ENCODE results near the gene GAS1.

The GAS1 gene, protein sequence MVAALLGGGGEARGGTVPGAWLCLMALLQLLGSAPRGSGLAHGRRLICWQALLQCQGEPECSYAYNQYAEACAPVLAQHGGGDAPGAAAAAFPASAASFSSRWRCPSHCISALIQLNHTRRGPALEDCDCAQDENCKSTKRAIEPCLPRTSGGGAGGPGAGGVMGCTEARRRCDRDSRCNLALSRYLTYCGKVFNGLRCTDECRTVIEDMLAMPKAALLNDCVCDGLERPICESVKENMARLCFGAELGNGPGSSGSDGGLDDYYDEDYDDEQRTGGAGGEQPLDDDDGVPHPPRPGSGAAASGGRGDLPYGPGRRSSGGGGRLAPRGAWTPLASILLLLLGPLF

DNA sequence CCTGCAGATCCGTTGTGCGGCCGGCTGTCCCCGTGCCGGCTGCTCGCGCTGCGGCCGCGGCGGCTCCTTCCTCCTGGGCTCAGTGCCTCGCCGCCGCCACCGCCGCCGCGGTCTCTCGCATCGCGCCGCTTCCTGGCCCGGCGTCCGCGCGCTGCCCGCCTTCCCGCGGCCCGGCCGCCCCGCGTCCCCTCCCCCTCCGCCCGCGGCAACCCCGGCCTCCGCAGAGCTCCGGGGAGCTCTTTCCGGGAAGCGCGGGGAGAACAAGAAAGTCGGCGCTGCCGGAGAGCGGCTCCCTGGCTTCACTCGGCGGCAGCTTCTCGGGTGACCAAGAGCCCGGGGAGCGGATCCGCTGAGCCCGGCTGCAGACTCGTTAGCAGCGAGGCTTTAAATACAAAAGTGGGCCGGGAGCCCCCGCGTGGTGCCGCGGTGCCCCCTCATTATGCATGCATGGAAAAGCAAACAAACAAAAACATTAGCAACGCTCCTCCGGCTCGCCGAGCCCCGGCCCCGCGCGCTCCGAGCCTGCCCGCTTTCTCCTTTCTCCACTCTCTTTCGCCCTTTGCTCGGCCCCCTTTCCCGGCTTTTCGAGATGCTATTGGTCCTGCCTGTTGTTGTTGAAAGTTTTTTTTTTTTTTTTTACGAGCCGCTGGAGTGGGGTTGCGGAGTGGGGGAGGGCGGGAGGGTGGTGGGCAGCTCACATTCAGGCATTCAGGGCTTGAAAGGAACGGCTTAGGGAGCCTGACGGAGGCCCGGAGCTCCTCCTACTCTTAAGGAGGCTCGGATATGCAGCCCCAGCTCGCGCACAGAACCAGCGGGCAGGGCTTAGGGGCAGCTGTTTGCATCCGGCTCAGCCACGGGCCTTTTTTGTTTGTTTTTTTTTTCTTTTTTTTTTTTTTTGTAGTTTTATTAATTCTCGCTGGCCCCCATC lies at the start of gene GAS1:
Gene GAS1 (minus strand): TSS at position 361 of the 928 bp plus-strand sequence. CDS start 727 bp downstream, outside the sequence.
- DNase-seq (ENCODE audit: low spot score), result peak; percentile 65

DNA sequence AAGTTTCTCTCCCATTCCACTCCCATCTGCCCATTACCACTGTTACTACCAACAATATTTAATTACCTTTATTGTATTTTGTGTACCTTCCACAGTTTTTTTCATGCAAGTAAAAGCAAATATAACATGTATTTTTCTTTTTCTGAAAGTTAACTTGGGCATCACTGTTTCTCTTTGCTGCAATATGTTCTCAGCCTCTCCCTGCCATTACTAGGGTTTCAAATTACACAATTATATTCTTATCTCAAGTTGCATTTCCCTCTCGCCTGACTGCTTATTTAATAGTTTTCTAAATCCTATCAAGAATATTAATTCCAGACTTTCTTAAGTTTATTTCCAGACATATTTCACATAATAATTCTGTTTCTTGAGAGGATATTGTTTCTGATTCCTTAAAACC lies 46.9 kb upstream of the GAS1 start:
- no peak for DNase-seq (ENCODE audit: low spot score)

DNA sequence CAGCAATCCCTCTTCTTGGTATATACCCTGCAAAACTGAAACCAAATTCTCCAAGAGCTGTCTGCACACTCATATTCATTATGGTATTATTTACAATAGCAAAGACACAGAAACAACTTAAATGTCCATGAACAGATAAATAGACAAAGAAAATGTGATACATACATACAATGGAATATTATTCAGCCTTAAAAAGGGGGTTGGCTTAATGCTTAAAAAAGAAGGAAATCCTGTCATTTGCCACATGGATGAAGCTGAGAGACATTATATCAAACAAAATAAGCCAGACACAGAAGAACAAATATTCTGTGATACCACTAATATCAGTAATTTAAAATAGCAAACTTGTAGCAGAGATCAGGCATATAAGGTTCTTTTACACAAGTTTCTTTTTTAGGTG lies 46.5 kb upstream of the GAS1 start:
- DNase-seq (ENCODE audit: low spot score), result no peak

DNA sequence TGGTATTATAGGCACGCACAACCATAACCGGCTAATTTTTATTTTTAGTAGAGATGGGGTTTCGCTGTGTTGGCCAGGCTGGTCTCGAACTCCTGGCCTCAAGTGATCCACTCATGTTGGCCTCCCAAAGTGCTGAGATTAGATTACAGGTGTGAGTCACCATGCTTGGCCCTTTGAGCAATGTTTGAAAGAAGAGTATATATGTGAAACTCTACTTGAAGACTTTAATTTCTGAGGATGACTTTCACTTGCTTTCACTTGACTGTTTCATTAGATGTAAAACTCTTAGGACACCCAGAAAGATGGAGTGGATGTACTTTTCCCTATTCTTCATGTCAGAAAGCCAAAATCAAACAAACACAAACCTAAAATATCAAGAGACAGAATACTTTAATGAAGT lies 43.8 kb upstream of the GAS1 start:
- no peak for DNase-seq (ENCODE audit: low spot score)

DNA sequence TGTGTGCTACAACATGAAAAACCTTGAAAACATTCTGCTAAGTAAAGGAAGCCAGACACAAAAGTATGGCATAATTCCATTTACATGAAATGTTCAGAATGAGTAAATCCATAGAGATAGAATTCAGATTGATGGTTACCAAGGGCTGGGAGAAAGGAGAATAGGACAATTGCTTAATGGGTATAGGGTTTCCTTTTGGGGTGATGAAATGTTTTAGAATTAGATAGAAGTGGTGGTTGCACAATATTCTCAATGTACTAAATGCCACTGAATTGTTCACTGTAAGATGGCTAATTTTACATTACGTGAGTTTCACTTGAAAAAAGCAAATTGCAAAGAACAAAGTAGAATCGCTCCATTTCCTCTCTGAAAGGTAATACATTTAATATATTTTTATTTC lies 43.0 kb upstream of the GAS1 start:
- DNase-seq (ENCODE audit: low spot score), result no peak

DNA sequence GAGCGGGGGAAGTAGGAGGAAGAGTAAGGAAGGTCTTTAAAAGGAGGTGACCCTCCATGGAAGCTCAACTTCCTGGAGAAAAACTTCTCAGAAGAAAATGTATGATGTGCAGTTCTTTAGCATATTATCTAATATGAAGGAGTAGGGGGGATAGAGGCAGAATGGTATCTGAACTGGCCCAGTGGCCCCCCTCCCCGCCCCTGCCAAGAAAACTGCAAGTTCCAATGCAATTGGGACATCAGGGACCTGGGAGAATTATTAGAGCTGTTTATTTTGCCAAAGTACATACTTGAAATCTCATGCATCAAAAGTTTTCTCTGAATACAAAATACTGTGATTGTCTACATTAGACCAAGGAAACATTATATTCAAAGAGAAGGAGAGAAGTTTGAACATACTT lies 40.6 kb upstream of the GAS1 start:
- no peak for DNase-seq (ENCODE audit: low spot score)

DNA sequence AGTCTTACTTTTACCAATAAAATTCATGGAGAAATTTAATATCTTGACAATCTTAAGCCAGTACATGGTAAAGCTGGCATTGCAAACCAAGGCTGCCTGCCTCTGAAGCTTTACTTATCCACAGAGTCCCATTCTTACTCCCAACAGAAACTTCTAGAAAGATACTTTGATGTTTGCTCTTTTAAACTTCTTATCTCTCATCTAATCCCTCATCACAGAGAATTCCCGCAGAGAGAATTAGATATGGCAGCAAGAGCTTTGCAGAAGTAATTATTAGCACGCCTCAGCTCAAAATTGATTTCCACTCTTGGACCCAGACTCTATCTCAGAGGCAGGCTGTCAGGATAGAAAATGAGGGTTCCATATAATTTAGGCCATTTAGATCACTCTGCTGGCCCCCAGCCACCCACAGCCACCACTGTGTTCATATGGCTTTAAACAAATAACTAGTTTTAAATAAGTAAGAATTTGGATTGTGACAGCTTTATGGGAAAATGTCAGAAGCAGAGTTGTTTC lies 37.9 kb upstream of the GAS1 start:
- DNase-seq (ENCODE audit: low spot score), result no peak

DNA sequence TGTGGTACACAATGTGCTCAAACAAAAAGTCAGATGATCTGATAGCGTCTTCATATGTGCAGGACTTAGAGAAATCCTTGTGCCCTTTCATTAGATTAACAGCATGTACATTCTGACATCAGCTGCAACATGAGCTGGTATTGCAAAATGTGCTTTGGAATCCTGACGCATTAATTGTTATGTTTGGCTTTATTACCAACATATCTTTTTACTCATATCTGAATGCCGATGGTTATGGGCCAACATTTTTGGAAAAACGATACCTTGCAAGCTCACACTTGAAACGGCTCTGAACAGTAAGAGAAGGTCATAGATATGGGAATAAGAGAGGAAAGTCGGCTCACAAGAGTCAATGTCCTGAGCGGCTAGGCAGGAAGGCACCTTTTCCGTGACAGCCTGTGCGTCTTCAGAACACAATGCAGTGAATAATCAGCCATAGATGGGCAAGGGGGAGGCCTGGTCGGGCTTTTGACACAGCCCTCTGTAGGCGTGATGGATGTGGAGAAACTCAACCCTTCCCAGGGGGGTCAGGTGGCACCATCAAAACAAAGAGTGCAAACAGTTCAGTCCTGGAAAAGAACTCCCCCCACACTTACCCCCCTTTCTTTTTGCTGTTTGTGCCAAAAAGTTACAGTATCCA lies 36.4 kb upstream of the GAS1 start:
- no peak for DNase-seq (ENCODE audit: low spot score)

DNA sequence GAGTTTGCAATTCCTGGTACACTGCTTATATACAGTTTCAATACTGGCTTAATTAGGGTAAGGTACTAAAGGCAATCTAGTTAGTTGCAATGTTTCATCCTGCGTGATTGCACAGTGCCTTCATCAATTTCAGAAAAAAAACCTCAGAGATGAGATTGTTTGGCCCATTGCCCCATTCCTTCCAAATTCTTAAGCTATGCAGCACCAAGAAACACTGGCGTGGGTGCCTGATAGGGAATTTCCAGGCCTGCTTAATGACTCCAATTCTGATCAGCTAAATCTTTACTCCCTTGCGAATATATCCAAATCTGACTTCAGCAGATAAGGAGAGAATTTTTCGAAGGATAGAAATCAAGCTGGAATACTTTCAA lies 35.9 kb upstream of the GAS1 start:
- no peak for DNase-seq (ENCODE audit: low spot score)

DNA sequence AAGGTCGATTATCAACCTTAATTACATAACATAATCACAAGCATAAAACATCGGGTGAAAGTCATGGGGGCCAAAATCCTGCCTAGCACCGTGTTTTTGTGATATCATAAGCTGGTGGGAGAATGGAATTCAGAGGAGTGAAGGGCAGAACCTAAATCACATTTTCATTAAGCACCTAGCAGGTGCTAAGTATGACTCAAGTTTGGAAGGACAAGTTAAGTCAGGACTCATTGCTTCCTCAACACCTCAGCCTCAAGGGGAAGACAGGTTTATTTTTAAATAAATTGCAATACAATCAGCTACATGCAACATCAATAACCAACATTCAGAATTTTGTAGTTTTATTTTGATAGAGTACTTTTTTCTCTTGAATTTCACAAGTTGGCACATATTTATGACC lies 33.5 kb upstream of the GAS1 start:
- DNase-seq (ENCODE audit: low spot score), result no peak

DNA sequence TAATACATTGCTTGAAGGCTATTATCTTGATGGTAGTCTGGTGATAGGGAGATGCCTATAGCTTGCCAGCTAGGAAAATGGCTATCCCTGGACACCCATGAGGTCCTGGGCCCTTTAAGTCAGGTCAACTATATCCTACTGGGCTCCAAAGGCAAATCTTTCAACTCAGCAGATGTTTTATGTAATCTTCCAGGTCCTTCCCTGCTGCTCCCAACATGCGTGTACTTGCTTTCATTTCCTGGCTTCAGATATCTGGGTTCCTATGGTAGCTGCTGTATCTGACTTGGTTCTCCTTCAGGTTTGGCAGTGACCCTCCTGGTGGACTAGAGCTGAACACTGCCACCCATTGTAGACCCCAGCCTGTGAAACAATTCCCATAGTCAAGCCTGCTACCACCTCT lies 32.4 kb upstream of the GAS1 start:
- DNase-seq (ENCODE audit: low spot score), result no peak

DNA sequence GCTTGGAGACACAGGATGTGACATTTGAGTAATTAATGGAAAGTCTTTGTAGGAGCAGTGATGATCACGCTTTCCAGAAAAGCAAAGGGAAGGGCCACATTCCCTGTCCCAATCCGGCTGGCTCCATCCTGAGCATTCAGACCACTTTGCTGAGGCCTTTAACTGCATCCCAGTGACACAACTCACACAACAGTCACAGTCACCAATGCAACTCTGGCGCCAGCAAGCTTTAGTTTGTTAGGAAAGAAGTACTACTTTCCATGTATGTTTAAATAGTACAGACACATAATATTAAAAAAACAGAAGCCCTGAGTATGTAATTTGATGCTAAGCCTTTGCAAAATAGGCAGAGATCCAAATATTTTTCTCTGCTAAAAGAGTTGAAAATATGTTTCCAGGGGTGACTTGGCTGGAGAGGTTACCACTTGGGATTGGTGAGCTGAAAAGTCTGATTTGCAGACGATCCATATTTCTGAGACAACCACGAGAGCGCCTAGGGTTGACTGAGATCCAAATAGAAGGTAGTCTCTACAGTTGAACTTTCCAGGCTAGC lies 31.7 kb upstream of the GAS1 start:
- no peak for DNase-seq (ENCODE audit: low spot score)

DNA sequence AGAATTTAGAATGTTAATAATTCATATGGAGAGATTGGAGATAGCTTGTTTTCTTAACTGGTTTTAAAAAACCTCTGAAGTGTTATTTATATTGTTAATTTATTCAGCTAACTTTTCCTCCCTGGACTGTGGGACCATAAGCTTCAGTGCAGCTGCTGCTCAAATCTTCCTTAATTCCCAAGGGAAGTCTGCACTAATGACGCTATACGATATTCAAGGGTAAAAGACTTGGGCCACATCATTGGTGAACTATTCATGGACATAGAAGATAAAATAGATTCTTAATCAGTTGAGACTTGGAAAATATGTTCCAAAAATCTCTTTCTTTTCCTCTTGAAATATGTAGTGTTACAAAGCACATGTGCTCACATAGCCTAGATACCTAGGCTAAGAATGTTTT lies 31.1 kb upstream of the GAS1 start:
- DNase-seq (ENCODE audit: low spot score), result no peak

DNA sequence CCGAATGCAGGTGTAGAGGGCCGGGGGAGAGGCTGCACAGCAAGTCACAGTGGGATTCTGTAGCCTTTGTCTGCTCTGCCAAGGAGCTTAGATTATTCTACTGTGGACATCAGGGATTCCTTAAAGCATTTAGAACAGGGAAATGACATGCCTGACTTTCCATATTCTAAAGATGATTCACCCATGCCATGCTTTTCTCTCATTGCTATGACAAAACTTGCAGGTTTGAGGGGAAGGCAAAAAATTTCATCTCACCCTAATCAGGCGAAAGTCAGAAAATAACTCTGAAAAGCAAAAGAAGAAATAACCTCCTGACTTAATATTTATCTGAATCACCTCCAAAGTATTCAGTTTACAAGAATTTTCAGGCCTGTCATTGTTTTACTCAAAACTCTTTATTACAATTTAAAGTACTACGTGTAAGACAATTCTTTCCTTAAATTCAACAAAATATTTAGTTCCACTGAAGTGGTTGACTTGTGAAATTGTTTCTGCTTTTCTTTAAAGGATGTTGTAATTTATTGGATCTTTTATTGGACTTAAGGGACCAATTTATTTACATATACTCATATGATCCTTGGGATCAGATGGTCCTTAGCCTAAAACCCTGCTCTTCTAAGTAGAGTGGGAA lies 30.0 kb upstream of the GAS1 start:
- no peak for DNase-seq (ENCODE audit: low spot score)

DNA sequence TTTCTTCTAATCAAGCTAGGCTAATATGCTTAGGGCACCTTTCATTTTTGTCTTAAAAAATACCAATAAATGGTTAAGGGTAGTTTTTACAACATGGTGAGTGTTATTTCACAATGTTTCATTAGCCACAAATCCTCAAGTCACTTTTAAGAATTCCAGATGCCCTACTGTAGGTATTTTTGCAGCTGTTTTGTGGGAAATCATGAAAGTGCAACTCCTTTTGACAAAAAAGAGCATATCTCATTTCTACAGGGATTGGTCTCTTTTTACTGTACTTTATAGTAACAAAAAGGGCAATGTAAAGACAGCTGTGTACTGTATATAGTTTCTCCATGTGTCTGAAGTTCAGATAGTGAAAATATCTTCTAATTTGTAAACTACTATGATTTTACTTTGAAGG lies 28.3 kb upstream of the GAS1 start:
- no peak for DNase-seq (ENCODE audit: low spot score)

DNA sequence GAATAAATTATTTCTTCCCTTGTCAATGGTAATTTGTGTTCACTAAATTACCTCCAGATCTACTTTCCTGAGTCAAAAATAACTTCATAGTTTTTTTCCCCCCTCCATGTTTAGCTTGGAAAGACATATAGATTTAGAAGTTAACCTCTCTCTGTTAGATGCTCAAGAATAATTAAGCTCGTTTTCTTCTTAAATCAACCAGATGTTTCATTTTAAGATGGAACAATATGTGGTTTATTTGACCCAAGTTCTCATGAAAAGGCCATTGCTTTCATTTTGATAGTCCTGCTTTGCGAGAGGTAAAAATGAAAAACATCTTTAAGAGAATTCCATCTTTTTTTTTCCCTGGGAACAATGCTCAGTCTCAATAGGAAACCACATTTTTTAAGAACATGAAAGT lies 27.7 kb upstream of the GAS1 start:
- no peak for DNase-seq (ENCODE audit: low spot score)

DNA sequence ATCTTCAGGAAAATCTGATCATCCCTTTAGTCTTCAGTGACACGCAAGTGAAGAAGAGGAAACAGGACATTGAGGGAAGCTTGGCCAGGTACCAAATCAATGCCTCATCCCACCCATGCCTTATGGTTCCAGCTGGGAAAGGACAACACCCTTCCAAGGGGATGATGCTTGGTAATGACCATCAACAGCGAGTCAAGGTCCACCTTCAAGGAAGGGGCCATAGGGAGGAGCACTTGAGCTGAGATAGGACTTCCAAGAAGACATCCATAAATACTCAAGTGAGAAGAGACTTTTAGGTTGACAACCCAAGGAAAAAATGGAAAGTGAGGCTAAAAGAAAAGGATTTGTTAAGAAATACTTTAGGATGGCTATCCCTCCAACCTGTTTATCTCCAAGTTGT lies 27.1 kb upstream of the GAS1 start:
- DNase-seq (ENCODE audit: low spot score), result no peak

DNA sequence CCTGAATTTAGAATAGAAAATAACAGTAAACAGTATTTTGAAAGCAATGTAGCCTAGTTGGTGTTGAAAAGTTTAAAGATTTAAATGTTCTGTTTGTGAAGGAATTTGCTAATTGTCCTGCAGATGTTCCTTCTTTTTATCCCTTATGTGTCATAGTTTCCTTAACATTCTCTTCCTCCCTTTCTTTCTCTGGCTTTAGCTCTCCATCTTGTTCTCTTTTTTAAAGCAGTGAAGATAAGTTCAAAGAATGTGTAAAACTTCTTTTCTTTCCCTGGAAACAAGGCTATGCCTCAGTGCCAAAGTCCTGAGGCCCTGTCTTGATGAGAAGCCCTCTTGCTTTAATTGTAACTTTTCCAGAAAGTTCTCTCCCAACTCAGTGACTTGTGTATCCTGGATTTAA lies 24.4 kb upstream of the GAS1 start:
- DNase-seq (ENCODE audit: low spot score), result no peak

DNA sequence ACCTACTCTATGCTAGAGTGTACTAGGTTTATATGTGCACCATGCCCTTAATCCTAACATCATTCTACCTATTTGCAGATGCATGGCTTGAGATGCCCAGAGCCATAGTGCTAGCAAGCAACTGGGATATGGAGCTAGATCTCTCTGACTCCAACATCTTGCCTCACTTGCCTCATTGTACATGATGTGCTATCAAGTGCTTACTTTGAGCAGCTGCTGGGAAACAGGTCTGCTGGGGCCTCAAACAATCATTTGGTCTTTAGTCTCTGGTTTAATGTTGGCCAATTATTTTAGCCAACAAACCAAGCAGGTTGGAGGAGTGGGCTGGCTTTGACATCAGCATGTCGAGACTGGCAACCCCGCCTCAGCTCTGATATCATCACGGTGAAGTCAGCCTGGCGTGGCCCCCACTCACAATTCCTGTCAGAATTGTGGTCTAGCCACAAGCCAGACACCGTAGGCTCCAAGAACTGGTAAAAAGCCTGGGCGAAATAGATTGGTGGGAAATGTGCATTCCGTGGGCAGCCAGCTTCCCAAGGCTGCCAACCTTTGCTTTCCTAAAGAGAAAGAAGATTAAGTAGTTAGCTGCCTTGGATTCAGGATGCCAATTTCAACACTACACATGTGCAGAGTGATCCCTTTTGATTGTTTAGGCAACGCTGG lies 21.1 kb upstream of the GAS1 start:
- no peak for DNase-seq (ENCODE audit: low spot score)

DNA sequence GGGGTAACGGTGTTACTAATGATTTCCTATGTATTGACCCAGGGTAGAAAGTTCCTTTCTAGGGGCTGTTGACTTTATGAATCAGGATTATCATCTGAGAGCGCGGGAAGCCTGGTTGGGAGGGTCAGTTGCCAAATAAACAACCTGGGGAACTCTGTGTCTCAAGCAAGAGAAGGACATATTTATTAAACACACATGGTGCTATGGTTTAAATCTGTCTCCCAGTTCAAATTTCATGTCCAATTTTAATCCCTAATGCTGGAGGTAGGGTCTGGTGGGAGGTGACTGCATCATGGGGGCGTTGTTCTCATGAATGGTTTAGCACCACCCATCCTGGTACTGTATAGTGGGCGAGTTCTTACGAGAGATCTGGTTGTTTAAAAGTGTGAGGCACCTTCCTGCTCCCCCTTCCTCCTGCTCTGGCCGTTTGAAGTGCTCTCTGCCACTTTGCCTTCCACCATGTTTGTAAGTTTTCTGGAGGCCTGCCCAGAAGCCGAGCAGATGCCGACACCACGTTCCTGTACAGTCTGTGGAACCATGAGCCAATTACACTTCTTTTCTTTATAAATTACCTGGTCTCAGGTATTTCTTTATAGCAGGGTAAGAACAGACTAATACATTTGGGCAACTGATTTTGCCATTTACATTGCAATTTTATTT lies 19.7 kb upstream of the GAS1 start:
- no peak for DNase-seq (ENCODE audit: low spot score)
